ENCODE results near the gene FGF14. TPM values are rescaled to one million over a fixed set of nuclear protein-coding genes. Genes with fewer than 3 reads are reported as not detected.

Gene FGF14
- total RNA-seq, 3 donors from 2014 or later: 0.43 to 2.5 (median 0.70) TPM

DNA sequence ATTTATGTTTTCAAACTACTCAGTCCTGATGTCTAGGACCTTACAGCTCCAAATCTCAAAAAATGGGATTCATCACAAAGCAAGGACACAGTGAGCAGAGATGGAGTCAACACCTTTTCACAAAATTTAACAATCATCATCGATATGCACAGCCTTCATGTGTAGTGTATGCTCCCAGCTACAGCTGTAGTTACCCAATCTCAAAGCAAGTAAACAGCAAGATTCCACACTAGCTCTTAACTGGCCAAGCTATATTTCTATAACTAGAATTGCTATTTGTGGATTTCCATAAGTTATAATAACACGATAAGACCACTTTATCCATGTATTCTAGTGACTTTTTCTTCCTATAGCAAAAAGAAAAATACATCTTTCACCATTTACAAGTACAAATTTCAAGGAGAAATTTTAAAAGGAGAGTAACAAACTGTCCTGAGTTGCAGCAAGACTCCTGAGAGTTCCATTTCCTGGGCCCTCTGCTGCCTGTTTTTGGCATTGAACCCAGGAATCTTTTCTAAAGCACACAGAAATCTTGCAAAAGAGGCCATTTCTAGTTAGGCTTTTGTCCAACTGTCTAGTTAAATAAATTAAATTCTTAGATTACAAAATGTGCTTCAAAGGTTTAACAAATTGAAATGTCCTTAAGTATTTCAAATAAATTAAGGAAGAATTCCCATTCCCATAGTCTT lies 460.6 kb downstream of the FGF14 start:
- no peaks in the 10 kb centered on the region for H3K36me3 ChIP-seq (ENCODE audit: low read depth)
- ATAC-seq (no peak), DNase-seq (no peak)
- H3K9me3 ChIP-seq: no peaks in the 10 kb centered on the region
- no peak overlapping the region for H3K4me3 ChIP-seq
- H3K4me1 ChIP-seq (ENCODE audit: low read depth): no peaks in the 10 kb centered on the region
- TF ChIP-seq, protein P1, sequence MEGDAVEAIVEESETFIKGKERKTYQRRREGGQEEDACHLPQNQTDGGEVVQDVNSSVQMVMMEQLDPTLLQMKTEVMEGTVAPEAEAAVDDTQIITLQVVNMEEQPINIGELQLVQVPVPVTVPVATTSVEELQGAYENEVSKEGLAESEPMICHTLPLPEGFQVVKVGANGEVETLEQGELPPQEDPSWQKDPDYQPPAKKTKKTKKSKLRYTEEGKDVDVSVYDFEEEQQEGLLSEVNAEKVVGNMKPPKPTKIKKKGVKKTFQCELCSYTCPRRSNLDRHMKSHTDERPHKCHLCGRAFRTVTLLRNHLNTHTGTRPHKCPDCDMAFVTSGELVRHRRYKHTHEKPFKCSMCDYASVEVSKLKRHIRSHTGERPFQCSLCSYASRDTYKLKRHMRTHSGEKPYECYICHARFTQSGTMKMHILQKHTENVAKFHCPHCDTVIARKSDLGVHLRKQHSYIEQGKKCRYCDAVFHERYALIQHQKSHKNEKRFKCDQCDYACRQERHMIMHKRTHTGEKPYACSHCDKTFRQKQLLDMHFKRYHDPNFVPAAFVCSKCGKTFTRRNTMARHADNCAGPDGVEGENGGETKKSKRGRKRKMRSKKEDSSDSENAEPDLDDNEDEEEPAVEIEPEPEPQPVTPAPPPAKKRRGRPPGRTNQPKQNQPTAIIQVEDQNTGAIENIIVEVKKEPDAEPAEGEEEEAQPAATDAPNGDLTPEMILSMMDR (IDR thresholded peaks at IDR 0.05): no peak
- intact Hi-C loops (cut with DNase I, micrococcal nuclease): no loop called here

DNA sequence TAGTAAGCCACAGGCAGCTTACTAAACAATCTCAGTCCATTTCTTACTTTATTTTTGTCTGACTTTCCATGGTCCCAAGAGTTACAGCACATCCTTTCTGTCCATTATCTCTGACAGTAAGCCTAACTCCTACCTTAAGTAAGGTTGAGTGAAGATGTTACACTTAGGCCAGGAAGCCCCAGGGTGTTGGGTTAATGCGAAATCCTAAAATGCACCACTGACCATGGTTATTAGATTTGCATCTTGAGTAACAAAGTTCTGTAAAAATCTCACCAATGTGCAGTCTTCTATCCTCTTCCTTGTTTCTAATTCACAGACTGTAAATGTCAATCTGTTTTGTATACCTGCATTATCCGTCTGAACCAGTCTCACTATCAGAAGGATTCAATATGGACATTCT lies 462.5 kb downstream of the FGF14 start:
- ATAC-seq: no peak

DNA sequence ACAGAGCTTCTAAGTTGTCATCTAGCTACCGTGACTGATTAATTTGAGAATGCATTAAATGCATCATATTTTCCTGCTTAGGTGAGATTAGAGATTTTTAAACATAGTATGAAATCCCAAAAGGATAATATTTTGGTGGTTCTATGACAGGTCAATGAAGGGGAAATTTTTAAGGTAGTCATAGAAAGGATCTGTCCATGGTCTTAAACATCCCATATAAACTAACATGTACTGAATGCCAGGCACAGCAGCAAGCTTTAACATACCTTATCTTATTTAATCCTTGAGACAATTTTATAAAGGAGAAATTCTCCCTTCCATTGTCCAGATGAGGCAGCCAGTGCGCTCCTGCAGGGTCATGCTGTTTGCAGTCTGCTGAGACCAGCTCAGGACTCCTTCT lies 466.0 kb downstream of the FGF14 start:
- Histone ChIP-seq H3K36me3 (ENCODE audit: low read depth) (no peaks in the 10 kb centered on the region), H3K4me1 (ENCODE audit: low read depth) (no peaks in the 10 kb centered on the region), H3K4me3 (no peak overlapping the region), H3K9me3 (no peaks in the 10 kb centered on the region)
- ATAC-seq: no peak
- no peak for DNase-seq
- intact Hi-C loops (cut with DNase I, micrococcal nuclease): no loop called here
- TF ChIP-seq, protein P1 (IDR thresholded peaks at IDR 0.05): no peak

More for the DNA sequence above, 462.5 kb downstream of the FGF14 start:
- no peaks in the 10 kb centered on the region for H3K9me3 ChIP-seq
- H3K36me3 ChIP-seq (ENCODE audit: low read depth): no peaks in the 10 kb centered on the region
- TF ChIP-seq, protein P1 (IDR thresholded peaks at IDR 0.05): no peak
- H3K4me1 ChIP-seq (ENCODE audit: low read depth): no peaks in the 10 kb centered on the region
- intact Hi-C loops (cut with DNase I, micrococcal nuclease): no loop called here
- no peak overlapping the region for H3K4me3 ChIP-seq
- no peak for DNase-seq

DNA sequence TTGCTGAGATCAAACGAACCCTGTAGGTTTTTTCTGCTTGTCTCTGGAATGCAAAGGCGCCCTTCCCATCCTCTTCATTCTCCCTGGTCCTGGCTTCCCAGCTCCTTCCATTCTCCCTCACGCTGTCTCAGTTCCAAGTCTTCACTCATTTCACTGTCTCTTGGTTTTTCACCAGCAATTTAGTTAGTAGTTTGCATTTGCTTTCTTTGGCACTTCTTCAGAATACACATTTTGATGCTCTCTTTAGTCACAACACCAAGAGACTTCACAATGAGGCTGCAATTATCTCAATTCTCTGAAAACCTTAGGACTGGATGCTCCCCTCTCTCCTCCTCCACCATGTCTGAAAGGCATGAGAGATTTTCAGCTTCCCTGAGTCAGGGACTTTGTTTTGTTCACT lies 470.7 kb downstream of the FGF14 start:
- intact Hi-C loops (cut with DNase I, micrococcal nuclease): no loop called here
- Histone ChIP-seq H3K4me3 (no peak overlapping the region), H3K36me3 (ENCODE audit: low read depth) (no peaks in the 10 kb centered on the region), H3K9me3 (no peaks in the 10 kb centered on the region), H3K4me1 (ENCODE audit: low read depth) (no peaks in the 10 kb centered on the region)
- no peak for ATAC-seq
- DNase-seq: no peak
- TF ChIP-seq, protein P1 (IDR thresholded peaks at IDR 0.05): no peak

DNA sequence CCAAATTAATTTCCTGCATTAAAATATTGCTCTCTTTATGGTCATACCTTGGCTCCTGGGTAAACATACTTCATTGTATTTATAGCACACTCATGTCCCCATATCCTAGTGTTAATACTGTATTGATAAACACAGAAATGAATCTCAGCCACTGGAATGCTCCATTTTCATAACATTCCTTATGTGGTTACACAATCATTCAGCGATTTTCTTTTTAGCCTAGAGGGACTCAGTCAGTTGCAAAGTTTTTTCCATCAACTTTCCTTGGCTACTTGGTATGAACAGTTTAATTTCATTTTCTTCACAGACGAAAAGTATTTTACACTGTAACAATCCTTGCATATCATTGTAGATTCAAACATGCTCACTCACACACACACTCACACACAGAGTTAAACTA lies 471.5 kb downstream of the FGF14 start:
- no peak overlapping the region for H3K4me3 ChIP-seq
- TF ChIP-seq, protein P1 (IDR thresholded peaks at IDR 0.05): no peak
- ATAC-seq: no peak
- H3K9me3 ChIP-seq: no peaks in the 10 kb centered on the region
- no peaks in the 10 kb centered on the region for H3K36me3 ChIP-seq (ENCODE audit: low read depth)
- intact Hi-C loops (cut with DNase I, micrococcal nuclease): no loop called here
- no peaks in the 10 kb centered on the region for H3K4me1 ChIP-seq (ENCODE audit: low read depth)
- DNase-seq: no peak

DNA sequence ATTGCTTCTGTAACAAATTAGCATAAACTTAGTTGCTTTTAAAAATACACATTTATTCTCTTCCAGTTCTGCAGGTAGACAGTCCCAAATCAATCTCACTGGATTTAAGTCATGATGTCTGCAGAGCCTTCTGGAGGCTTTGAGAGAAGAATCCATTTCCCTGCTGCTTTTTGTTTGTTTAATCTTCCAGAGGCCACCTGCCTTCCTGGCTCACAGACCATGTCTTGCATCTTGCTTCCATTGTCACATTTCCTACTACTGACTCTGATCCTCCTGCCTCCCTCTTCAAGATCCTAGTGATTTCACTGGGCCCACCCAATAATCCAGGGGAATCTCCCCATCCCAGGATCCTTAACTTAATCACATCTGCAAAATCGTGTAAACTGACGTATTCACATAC lies 476.1 kb downstream of the FGF14 start:
- Histone ChIP-seq H3K4me3 (no peak overlapping the region), H3K4me1 (ENCODE audit: low read depth) (no peaks in the 10 kb centered on the region), H3K36me3 (ENCODE audit: low read depth) (no peaks in the 10 kb centered on the region), H3K9me3 (no peaks in the 10 kb centered on the region)
- TF ChIP-seq, protein P1 (IDR thresholded peaks at IDR 0.05): no peak
- ATAC-seq (no peak), DNase-seq (no peak)
- intact Hi-C loops (cut with DNase I, micrococcal nuclease): no loop called here
